CMK (cell line): ENCODE data around the gene ACO1.

Experiments used
- DNase-seq: peaks from one replicate; pipeline ENCODE4 v3.0.0-alpha.2; 2010; ENCODE audit warnings: low read depth

Gene ACO1

DNA sequence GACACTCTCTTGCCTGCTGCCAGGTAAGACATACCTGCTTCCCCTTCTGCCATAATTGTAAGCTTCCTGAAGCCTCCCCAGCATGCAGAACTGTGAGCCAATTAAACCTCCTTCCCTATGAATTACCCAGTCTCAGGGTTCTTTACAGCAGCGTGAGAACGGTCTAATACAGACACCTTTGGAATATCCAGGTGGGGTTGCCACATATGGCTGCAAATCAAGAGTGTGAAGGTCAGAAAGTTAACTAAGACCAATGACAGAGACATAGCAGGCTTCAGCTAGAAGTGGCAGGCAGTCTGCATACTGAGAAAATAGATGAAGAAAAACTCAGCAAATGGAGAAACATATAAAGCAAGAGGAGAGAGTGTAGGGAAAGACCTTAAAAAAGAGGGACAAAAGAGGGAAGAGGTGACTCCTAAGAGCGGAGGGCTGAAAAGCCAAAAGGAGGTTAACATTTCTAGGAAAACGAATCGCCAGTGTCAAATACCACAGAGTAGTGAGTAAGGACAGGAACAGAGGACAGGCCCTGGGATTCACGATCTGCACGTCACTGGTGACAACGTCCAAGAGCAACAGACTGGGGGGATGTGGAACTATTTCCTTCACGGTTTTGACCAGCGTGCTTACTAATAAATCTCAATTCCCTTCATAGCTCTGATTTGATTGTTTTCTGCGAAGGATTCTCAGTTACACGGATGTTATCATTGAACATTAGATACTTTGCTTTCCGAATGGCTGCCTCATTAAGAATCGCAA lies 1.7 kb upstream of the ACO1 start:
- DNase-seq: no peak

DNA sequence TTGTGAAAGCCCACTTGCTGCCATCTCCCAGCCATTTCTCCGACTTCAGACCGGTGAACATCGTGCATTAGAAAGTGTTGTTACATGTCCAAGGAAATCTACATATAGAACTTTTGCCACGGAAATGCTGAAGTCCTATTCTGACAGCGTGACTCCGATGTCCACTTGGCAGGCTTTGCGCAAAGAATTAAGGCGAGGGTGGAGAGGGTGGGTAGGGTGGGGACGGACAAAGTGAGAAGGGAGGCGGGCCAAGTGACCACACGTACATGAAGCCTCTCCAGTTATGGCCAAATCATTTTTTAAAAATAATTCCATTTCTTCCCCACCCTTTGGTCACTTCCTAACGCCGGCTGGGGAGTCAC lies 460 bp upstream of the ACO1 start:
- no peak for DNase-seq

DNA sequence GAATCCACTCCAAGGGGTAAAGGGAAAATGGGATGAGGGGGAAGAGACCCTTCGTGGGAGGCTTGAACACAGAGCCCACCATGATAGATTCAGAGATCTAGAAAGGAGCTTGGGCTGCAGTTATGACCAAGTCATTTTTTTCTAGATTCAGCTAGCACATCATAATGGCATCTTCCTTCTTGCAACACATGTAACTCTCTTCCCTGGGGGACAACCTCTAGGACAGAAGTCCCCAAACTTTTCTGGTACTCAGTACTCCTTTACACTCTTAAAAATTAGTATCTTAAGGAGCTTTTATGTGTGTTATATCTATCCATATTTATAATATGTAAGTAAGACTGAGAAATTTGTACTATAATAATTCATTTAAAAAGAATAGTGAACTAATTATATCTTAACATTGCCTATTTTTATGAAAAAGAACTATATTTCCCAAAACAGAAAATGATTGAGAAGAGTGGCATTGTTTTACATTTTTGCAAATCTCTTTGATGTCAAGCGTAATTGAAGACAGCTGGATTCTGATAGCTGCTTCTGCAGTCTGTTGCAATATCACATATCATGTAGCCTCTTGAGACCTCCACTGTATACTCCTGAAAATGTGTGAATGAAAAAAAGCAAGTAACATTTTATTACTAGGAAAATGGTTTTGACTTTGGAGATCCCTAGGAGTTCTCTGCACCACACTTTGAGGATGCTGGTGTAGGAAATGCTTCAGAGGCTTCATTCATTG lies 875 bp downstream of the ACO1 start:
- DNase-seq: no peak

- DNase-seq: no peak
These were observed 1.4 kb downstream of the ACO1 start for GRCh38 chr9:32385885-32386283.

DNA sequence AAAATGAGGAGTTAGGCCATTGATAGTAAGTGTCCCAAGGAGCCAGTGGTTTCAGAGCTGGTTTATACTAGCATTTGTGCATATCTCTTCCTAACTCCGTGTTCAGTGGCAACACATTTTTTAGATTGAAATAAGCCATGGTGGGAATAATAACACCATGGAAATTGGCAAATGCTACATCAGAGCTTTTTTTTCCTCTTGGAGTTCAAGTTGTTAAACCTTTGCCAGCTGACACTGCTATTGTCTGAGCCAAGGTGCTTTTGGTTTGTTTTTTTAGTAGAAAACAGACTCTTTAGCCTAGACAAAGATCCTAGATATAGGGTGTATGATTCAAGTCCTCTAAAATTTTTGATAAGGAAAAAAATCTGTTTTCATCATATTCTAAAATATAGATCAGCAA lies 2.8 kb downstream of the ACO1 start:
- no peak for DNase-seq

DNA sequence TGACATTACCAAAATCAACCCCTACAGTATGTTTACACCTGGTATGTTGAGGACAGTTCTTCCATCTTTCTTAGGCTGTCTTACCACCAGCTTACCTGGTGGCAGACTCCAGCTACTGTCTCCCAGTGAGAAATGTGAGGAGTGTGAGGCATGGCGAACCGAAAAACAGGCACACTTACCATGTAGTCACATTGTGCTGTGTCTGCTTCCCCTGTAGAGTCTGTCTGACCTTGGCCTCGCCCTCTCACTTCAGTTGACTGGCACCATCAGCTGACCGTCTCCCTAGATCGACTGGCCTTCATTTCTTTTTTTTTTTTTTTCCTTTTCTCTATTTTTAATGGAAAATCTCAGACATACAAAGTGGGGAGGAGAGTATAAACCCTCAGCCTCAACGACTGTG lies 4.9 kb downstream of the ACO1 start:
- DNase-seq: no peak

DNA sequence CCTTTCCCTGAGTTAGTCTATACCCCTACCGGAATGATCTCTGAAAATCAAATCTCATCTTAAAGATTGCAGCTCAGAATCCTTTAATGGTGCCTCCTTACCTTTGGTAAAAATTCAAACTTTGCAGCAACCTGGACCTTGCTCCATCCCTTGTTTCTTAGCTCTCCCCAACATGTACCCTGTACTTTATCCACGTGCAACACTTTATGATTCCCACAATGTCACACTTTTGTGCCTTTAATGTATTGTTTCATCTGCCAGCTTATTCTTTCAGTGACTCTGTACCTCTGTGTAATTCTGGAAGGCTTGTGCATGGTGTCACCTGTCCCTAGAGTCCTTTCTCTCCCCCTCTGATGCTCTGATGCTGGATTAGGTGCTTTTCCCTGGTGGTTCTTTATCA lies 9.5 kb downstream of the ACO1 start:
- no peak for DNase-seq

GRCh38 chr9:32394381-32395049 lies 10.1 kb downstream of the ACO1 start:
- DNase-seq: no peak

- DNase-seq: no peak
These were observed 11.2 kb downstream of the ACO1 start for GRCh38 chr9:32395510-32396216.

GRCh38 chr9:32398207-32398606 lies 13.8 kb downstream of the ACO1 start:
- DNase-seq: no peak

GRCh38 chr9:32399110-32399815 lies 14.8 kb downstream of the ACO1 start:
- no peak for DNase-seq

- DNase-seq: no peak
These were observed 17.0 kb downstream of the ACO1 start for GRCh38 chr9:32401488-32401887.

DNA sequence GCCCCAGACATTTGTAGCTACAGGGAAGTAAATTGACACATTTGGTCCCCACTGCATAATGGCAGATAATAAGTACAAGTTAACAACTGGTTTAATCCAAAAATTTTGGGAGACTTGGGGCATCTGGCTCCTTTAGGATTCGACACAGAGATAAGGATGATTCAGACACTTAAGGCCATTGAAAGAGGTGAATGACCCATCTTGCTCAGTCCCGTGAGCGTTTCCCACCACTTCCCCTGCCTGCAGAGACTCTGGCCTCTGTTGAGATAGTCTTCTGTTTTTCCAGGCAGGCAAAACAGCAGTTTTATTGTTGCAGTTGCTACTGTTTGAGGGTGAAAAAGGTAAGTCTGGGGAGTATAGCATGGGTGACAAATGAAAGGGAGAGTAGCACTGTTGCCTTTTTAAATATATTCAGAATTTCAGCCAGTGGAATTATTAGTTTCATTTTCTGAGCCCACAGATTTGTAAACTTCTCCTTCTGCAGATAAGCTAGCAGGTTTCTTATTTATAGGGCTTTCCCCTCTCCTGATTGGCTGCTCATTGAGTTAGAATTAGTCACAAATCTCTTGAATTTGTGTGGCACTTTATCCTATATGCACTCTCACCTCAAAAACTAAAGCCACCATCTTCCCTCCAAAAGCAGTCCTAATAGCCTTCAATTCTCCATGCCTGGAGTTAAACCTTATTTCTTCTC lies 19.3 kb downstream of the ACO1 start:
- no peak for DNase-seq

DNA sequence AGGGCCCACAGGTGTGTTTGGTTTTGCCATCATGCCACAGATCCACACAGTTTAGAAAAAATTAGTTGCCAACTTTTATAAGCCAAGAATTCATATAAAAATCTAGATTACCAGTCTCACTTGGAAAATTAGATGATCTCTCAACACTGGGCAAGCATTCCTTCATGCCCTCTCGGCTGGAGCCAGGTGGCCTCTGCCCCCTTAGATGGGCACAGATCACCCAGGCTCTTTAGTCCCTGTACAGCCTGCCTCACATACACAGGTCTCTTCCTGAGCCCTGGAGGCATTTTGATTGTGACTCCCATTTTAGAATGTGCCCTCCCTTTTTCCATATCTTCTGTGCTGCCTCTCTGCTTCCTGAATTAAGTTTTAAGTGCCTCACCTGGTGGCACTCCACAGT lies 20.0 kb downstream of the ACO1 start:
- no peak for DNase-seq

GRCh38 chr9:32404856-32405255 lies 20.4 kb downstream of the ACO1 start:
- DNase-seq: no peak

DNA sequence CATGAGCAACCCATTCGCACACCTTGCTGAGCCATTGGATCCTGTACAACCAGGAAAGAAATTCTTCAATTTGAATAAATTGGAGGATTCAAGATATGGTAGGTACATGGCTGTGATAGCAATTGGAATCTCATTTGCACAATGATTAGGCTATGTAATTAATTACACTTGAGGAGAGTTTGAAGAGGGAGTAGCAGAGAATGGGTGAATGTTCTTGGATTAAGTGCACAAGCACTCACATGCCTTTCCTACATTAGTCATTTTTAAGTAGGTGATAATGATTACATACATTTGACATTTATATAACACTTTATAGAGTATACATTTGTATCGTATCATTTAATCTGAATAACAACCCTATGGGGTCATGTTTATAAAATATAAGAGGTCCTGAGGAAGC lies 21.1 kb downstream of the ACO1 start:
- no peak for DNase-seq

DNA sequence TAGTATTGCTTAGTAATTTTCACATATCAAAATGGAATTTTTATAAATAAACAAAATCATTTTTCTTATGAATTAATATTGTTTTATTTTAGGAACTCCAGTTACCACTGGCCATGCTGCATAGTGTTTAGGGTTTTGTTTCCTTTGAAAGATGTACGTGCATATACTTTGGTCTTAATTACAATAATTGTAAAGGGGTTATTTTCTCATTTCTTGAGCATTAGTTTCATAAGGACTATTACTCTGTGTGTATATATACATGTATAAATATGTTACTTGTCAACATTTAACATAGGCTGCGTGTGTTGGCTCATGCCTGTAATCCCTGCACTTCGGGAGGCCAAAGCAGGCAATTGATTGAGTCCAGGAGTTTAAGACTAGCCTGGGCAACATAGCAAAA lies 21.6 kb downstream of the ACO1 start:
- no peak for DNase-seq

DNA sequence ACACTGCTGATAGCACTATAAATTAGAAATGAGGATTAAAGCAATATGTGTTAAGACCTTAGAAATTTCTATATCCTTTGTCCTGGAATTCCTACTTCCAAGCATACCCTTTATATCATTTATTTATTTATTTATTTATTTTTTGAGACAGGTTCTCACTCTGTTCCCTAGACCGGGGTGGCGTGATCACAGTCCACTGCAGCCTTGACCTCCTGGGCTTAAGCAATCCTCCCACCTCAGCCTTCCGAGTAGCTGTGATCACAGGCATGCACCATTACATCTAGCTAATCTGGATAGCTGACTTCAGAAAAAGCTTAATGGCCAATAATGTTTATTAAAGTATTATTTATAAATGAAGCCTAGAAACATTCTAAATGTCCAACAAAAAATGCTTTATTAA lies 27.3 kb downstream of the ACO1 start:
- no peak for DNase-seq

GRCh38 chr9:32412440-32412839 lies 28.0 kb downstream of the ACO1 start:
- no peak for DNase-seq

DNA sequence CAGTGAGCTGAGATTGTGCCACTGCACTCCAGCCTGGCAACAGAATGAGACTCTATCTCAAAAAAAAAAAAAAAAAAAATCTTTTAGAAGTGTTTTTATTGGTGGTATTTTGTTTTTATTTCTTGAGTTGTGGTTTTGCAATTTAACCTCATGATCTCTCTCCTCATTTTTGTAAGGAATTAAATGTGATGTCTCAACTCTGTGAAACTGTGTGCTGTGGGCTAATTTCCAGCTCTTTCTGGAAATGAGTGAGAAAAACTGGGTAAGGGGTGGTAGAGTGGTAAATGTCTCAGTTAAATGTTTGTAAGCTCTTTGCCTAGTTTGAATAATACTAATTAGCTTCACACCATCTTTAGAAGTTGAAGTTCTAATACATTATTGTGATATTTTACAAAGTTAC lies 29.0 kb downstream of the ACO1 start:
- DNase-seq: no peak

GRCh38 chr9:32414856-32415255 lies 30.4 kb downstream of the ACO1 start:
- DNase-seq: no peak
